Fibroblast of mammary gland (primary cell): ENCODE results near the gene TICRR.

Experiments
- DNase-seq: peaks from one replicate; pipeline ENCODE4 v3.0.0-alpha.2; 2010; ENCODE audit warnings: low read depth
- H3K4me3 ChIP-seq: 2 replicates; pipeline ENCODE4 v1.5.1; 2011; ENCODE audit warnings: low read depth, mild to moderate bottlenecking, low read length, moderate library complexity; ENCODE audit not compliant: control insufficient read depth
- TF ChIP-seq, protein P1 (sequence below): conservative IDR thresholded peaks from 2 replicates; pipeline ENCODE4 v1.5.1; 2011; ENCODE audit warnings: low read depth, low read length, inconsistent platforms; ENCODE audit not compliant: control insufficient read depth, insufficient read depth

TICRR gene

DNA sequence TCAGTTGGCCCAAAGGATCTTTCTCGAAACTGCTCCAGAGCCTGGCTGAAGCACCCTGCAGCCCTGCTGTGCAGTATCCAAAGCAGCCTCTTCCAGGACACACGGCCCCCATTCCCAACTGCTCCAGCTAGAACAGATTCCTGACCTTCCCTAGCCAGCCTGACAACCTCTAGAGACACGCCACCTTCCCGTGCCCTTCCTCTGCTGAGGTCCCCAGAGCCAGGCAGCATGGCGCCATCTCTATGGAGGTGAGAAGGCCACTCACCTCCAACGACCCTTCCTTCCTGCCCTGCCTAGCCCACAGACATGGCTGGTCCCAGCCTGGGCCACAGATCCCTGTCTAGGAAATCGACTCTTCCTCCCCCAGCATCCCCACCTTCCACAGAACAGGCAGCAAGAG, 76.9 kb downstream of the TICRR start:
- TF ChIP-seq, protein P1, sequence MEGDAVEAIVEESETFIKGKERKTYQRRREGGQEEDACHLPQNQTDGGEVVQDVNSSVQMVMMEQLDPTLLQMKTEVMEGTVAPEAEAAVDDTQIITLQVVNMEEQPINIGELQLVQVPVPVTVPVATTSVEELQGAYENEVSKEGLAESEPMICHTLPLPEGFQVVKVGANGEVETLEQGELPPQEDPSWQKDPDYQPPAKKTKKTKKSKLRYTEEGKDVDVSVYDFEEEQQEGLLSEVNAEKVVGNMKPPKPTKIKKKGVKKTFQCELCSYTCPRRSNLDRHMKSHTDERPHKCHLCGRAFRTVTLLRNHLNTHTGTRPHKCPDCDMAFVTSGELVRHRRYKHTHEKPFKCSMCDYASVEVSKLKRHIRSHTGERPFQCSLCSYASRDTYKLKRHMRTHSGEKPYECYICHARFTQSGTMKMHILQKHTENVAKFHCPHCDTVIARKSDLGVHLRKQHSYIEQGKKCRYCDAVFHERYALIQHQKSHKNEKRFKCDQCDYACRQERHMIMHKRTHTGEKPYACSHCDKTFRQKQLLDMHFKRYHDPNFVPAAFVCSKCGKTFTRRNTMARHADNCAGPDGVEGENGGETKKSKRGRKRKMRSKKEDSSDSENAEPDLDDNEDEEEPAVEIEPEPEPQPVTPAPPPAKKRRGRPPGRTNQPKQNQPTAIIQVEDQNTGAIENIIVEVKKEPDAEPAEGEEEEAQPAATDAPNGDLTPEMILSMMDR, result no peak
- DNase-seq, result no peak
- no peak overlapping the region for H3K4me3 ChIP-seq

DNA sequence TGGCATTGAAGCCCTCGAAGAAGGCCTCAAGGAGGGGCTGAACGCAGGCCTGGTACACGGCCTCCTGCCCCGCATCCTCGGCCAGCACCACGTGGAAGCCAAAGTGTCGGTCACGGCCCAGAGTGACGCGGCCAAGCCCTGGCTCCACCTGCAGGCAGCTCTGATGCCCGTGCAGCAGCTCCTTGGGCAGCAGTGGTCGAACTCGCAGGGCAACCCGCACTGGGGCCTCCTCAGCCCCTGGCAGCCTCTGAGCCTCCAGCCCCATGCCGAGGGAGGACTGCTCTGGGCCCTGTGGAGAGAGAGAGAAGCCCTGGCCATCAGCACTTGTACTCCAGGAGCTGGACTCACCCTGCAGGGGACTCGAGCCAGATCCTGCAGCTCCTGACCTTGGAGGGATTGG, 77.4 kb downstream of the TICRR start:
- TF ChIP-seq, protein P1, result no peak
- H3K4me3 ChIP-seq, result no peak overlapping the region
- DNase-seq, result no peak

DNA sequence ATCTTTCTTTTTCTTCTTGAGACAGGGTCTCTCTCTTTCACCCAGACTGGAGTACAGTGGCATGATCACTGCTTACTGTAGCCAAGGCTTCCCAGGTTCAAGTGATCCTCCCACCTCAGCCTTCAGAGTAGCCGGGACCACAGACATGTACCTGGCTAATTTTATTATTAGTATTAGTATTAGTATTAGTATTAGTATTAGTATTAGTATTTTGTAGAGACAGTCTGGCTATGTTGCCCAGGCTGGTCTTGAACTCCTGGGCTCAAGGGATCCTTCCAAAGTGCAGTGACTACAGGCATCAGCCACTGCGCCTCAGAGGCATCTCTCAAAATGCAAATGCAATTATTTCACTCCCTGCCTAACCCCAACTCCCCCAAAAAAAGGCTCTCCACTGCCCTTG, 78.3 kb downstream of the TICRR start:
- TF ChIP-seq, protein P1, result no peak
- H3K4me3 ChIP-seq, result no peak overlapping the region

DNA sequence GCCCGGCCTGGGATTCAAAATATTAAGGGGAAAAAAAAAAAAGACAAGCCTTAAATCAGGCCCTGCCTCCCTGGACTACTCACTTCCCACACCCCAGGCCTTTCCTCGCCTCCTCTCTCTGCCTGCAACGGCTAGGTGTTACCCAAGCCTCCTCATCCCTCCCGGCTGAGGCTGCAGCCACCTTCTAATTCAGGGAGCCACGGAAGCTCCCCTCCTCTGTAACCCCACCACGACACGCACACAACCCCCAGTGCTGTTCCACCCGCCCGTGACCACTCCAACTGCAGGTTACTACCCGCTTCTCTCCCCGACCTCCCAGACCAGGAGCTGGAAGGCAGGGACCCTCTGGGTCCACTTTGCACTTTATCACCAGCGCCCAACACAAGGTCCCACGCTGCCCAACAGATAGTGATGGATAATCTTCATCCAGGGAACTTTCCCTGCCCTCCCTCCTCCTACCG, 79.1 kb downstream of the TICRR start:
- peak; percentile 83 for DNase-seq
- TF ChIP-seq, protein P1, result no peak
- peak overlapping the region; percentile 66 for H3K4me3 ChIP-seq

More for the DNA sequence above, 78.3 kb downstream of the TICRR start:
- no peak for DNase-seq

DNA sequence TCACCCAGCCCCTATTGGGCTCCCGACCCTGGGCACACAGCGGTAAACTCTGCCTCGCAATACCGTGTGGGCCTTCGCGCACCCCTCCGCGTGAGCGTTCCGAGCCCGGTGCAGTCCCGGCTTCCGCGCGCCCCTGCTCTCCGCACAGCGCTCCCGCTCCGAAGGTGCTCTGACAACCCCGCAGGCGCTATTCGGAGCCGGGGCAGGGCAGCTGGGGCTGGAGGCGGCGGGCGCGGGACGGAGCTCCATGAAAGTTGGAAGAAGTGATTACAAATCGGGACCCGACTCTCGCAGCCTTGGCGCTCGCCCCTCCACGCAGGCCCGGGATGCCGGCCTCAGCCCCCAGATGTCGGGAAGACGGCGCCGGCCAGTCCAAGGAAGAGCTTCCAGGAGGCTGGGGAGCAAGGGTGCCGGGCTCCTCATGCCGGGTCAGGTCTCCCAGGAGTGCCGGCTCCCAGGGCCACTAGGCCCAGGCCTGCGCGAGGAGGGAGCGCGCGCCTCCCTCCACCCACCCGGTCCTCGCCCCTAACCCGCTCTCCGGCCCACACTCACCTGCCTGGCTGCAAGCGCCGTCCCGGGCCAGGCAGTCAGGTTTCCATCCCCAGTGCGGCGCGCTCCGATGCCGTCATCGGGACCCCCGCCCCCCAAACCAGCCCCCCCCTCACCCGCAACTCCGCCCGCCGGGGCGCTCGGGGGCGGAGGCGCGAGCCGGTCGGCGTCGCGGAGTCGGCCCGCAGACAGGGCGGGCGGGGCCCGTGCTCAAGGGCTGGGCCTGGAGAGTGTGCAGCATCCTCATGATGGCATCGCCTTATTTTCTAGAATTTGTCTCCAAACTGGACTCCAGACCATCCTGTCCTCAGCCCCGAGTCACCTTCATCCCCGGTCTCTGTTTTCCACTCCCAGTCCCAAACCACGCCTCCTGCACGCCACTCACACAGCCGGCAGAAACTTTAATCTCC, 79.9 kb downstream of the TICRR start, which contains the start of gene KIF7:
Gene KIF7 (minus strand): TSS at position 621 of the 959 bp plus-strand sequence. CDS start 2,537 bp downstream, outside the sequence.
- peak; percentile 40 for DNase-seq
- TF ChIP-seq, protein P1, result no peak
- H3K4me3 ChIP-seq, result peak within 1 kb of the TSS; percentile 66

DNA sequence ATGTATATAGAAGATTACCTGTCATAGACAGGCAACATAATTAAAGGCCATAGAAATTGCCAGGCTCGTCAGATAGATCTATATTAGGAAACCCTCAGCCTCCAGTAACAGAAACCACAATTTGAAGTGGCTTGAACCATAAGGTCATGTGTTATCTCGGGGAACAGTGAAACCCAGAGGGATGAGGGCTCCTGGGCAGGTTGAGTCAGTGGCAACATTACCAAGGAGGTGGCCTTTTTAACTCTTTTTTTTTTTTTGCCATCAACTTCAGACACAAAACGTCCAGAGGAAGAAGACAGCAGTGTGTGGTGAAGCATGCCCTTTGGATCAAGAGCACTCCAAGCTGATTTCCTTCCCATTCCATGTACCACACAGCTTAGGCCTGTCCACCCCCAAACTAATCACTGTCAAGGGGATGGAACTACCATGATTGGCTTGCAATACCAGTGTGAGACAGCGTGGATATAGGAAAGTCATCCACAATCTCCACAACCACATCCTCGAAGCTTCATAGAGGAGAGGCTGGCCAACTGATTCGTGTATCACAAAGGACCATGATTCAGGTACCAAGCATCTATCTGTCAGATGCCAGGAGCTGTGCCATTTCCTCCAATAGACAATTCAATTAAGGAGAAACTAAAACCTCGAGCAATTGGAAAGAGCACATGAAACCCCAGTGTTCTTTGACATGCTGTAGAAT, 81.0 kb downstream of the TICRR start:
- no peak overlapping the region for H3K4me3 ChIP-seq
- peak; percentile 28 for DNase-seq
- TF ChIP-seq, protein P1, result no peak
